Heart right ventricle (tissue), 16 donors: ENCODE data around the gene RNF166. TPM values are rescaled to one million over a fixed set of nuclear protein-coding genes. Genes with fewer than 3 reads are reported as not detected.

Experiments
- ATAC-seq, 8 donors: fragments of 200-7000 bp; cut with Tn5 transposase; one replicate each; pipeline ENCODE4 v1.9.1; 2020; ENCODE audit warnings: mild to moderate bottlenecking in 8 of 8, moderate library complexity in 8 of 8, moderate number of reproducible peaks in 1 of 8
- DNase-seq, 2 donors: peaks; one replicate each; pipeline ENCODE4 v3.0.0-alpha.2; 2020
- H3K27ac ChIP-seq, 10 donors: fragments of 200-600 bp; sonication (generic) in 2 of 10; one replicate each; pipeline versions ENCODE4 v1.5.0 to v1.8.0; 2020 to 2022; ENCODE audit warnings: mild to moderate bottlenecking in 3 of 10
- H3K27me3 ChIP-seq, 7 donors: fragments of 200-600 bp; one replicate each; pipeline ENCODE4 v1.8.0; 2021 to 2022; ENCODE audit warnings: mild to moderate bottlenecking in 2 of 7
- H3K36me3 ChIP-seq, 9 donors: fragments of 200-600 bp; sonication (generic) in 1 of 9; one replicate each; pipeline versions ENCODE4 v1.5.0 to v1.8.0; 2020 to 2022; ENCODE audit warnings: mild to moderate bottlenecking in 2 of 9
- H3K4me1 ChIP-seq, 9 donors: fragments of 200-600 bp; sonication (generic) in 1 of 9; one replicate each; pipeline versions ENCODE4 v1.5.0 to v1.8.0; 2020 to 2022; ENCODE audit warnings: mild to moderate bottlenecking in 4 of 9
- H3K4me3 ChIP-seq, 10 donors: fragments of 200-600 bp; sonication (generic) in 2 of 10; one replicate each; pipeline versions ENCODE4 v1.5.0 to v1.8.0; 2020 to 2022; ENCODE audit warnings: mild to moderate bottlenecking in 7 of 10, moderate library complexity in 2 of 10
- H3K9me3 ChIP-seq, 11 donors: fragments of 200-600 bp in 10 of 11; sonication (generic) in 2 of 11; one replicate each; pipeline versions ENCODE4 v1.5.0 to v1.8.0; 2013 to 2022; ENCODE audit warnings: mild to moderate bottlenecking in 2 of 11, control low read depth in 1 of 11, moderate library complexity in 1 of 11
- CTCF ChIP-seq, 9 donors: fragments of 200-600 bp; sonication (generic) in 2 of 9; IDR thresholded peaks; one replicate each; pipeline versions ENCODE4 v1.5.0 to v1.8.0; 2021 to 2022; ENCODE audit warnings: antibody characterized with exemption in 9 of 9, mild to moderate bottlenecking in 5 of 9, moderate library complexity in 1 of 9
- WGBS, 2 donors: extraction: QIAGEN DNeasy Blood & Tissue Kit; methylation state at CpG; one replicate each; pipeline ENCODE4 v1.1.7; 2013; ENCODE audit warnings: inconsistent platforms in 1 of 2; 5-methylcytosine and 5-hydroxymethylcytosine counted together
- intact Hi-C, 10 donors: fragments of 100-400 bp; cut with DNase I; formaldehyde crosslinking; loops; one replicate each; pipeline versions ENCODE4 v1.11.1 to v1.14.2; 2022
- polyA plus RNA-seq, 2 donors: library from polyadenylated mRNA; stranded (reverse); fragments of 200-250 nt; gene quantifications; one replicate each; pipeline ENCODE4 v1.2.3, GENCODE V29; 2013
- total RNA-seq, 10 donors: library from RNA; stranded (reverse); fragmentation: NEBNext Ultra II Directional in 3 of 10; extraction: Animal tissue kit (Norgen Biotek cat#: 25700) in 3 of 10; gene quantifications; one replicate each; pipeline versions ENCODE4 v1.2.1 to v1.2.4, GENCODE V29; 2021 to 2023
- donor health status: Arrhythmogenic right ventricular cardiomyopathy.
- donor health status: ischemic (EF 13 %, LVEDD 7.1; RV severe dilation, severe dysfunction).
- donor health status: healthy with polysubstance abuse.
- donor health status: DM: no; HTN: yes; CAD: no.
- donor health status: DM: no; HTN: no; CAD: no.
- donor health status: ischemic (EF 25% LVEDD 6.9; RV normal size, moderate dysfunction).
- donor health status: ischemic (EF 25% LVEDD 5.7; RV mildly dilated, moderate dysfunction).
- donor health status: healthy.
- donor health status: DM: yes; HTN: yes; CAD: no.
- donor health status: Ischemic cardiomyopathy.
- donor health status: ischemic (EF 35%, LVEDD 5.7; RV mildly dilated, moderate dysfunction).
- donor health status: nonischemic (EF 11% LVEDD 7.7; RV severe dilation, severe dysfunction).
- donor health status: DM: yes; HTN: yes; CAD: no.
- donor health status: PGD.
- donor health status: ischemic (EF 29% LVEDD 5.4; RV normal size, mild dysfunction).
- donor health status: nonischemic (EF 23%, LVEDD 6.1; RV moderate dilation, normal function).

Gene RNF166
- total and polyA plus RNA-seq, 12 donors, result 11.8 to 38.0 (median 14.3) TPM

DNA sequence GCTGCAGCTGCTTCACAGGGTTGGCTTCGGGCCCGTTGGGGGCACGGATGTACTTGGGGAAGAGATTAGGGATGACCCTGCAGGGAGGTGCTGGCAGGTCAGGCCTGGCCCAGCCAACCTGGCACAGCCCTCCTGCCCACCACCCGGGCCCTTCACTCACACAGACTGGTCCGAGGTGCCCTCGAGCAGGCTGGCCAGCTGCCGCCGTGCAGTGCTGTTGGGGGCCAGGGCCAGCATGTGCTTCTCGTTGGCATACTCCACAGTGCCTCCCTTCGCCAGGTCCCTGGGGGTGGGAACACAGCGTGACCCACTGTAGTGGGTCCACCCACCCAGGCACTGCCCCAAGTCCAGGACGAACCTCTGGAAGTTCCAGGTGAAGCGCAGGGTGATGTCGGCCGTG, 10.0 kb upstream of the RNF166 start:
- 93 to 95% methylated on average over 15 of the region's 15 CpGs for WGBS, 2 donors
- no peak for ATAC-seq
- TF ChIP-seq CTCF (IDR thresholded peaks at IDR 0.05), result no peak
- DNase-seq, result no peak
- Histone ChIP-seq H3K27ac (no peak overlapping the region), H3K9me3 (no peaks in the 10 kb centered on the region), H3K4me1 (no peaks in the 10 kb centered on the region), H3K36me3 (peaks cover 0 to 81% (median 37%) of the 10 kb centered on the region in 9 donors), H3K27me3 (no peaks in the 10 kb centered on the region), H3K4me3 (no peak overlapping the region)
- intact Hi-C loops, result no loop called here

- no peak for DNase-seq
- H3K36me3 ChIP-seq, result peaks cover 0 to 74% (median 35%) of the 10 kb centered on the region in 9 donors
- ATAC-seq, result no peak
Measured at GRCh38 chr16:88715312-88716190, 9.3 kb upstream of the RNF166 start.

DNA sequence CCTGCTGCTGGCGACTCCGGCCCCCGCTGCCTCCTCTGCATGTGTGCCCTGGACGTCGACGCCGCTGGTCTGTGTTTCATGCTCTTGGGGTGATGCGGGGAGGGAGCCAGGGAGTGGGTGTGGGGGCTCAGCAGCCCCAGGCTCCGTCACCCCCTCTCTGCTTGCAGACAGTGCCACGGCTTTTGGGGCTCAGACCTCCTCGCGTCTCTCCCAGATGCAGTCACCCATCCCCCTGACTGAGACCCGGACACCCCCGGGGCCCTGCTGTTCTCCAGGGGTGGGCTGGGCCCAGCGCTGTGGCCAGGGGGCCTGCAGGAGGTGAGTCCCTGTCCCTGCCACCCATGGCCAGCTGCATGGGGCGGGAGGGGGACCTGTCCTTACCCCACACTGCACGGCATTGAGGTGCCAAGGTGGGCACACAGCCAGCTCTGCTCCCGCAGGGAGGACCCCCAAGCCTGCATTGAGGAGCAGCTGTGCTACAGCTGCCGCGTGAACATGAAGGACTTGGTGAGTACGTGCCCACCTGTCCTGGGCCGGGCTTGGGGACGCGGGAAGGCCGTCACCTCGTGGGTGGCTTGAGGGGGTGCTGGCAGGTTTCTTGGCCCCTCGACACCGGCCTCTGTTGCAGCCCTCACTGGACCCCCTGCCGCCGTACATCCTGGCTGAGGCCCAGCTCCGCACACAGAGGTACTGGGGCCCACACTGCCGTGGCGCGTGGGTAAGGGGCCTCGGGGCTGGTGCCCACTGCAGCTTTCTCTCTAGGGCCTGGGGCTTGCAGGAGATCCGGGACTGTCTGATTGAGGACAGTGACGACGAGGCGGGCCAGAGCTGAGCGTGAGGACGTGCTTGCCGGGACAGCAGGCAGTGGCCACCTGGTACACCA, 8.5 kb upstream of the RNF166 start:
- no peak overlapping the region for H3K4me3 ChIP-seq
- no peaks in the 10 kb centered on the region for H3K4me1 ChIP-seq
- no peaks in the 10 kb centered on the region for H3K9me3 ChIP-seq
- no peaks in the 10 kb centered on the region for H3K27me3 ChIP-seq
- peak in 1 of 8 donors; percentile 3 for ATAC-seq
- intact Hi-C loops, result no loop called here
- TF ChIP-seq CTCF (IDR thresholded peaks at IDR 0.05), result no peak
- 89 to 93% methylated on average over 42 of the region's 42 CpGs for WGBS, 2 donors
- H3K36me3 ChIP-seq, result peaks cover 0 to 72% (median 35%) of the 10 kb centered on the region in 9 donors
- H3K27ac ChIP-seq, result no peak overlapping the region
- DNase-seq, result no peak

More at GRCh38 chr16:88715312-88716190, 9.3 kb upstream of the RNF166 start:
- H3K4me1 ChIP-seq, result no peaks in the 10 kb centered on the region
- H3K27me3 ChIP-seq, result no peaks in the 10 kb centered on the region
- no peak for TF ChIP-seq CTCF (IDR thresholded peaks at IDR 0.05)
- intact Hi-C loops, result no loop called here
- H3K9me3 ChIP-seq, result no peaks in the 10 kb centered on the region
- no peak overlapping the region for H3K4me3 ChIP-seq
- 92 to 93% methylated on average over 57 of the region's 57 CpGs for WGBS, 2 donors
- H3K27ac ChIP-seq, result no peak overlapping the region
